Measurements from ENCODE around the gene SLC26A8.

- no peak for TF ChIP-seq CTCF (IDR thresholded peaks at IDR 0.05)
- no peak for TF ChIP-seq POLR2A (IDR thresholded peaks at IDR 0.05)
- no peak for TF ChIP-seq EP300 (IDR thresholded peaks at IDR 0.05)
These were observed 116.7 kb downstream of the SLC26A8 start for GRCh38 chr6:35907750-35908149.
